CD4-positive, CD25-positive, alpha-beta regulatory T cell (primary cell): ENCODE data around the gene RBM17. TPM values are rescaled to one million over a fixed set of nuclear protein-coding genes. Genes with fewer than 3 reads are reported as not detected.

ENCODE experiments used
- ATAC-seq, 2 donors: fragments of 150-1000 bp; cut with Tn5 transposase; one replicate each; pipeline ENCODE4 v1.10.0; 2021; ENCODE audit warnings: low read depth in 2 of 2, moderate number of reproducible peaks in 2 of 2, moderate library complexity in 1 of 2
- DNase-seq, 3 donors: peaks; one replicate each; pipeline versions ENCODE4 v3.0.0 to v3.0.0-alpha.2; 2012 to 2022; ENCODE audit warnings: mixed read lengths in 1 of 3
- H3K27ac ChIP-seq: one replicate; pipeline ENCODE4 v1.7.0; 2013; ENCODE audit warnings: mild to moderate bottlenecking, low read length; ENCODE audit not compliant: insufficient read depth, poor library complexity, severe bottlenecking
- H3K27me3 ChIP-seq: one replicate; pipeline ENCODE4 v1.7.0; 2013; ENCODE audit warnings: low read length; ENCODE audit not compliant: control insufficient read depth, insufficient read depth
- H3K36me3 ChIP-seq: one replicate; pipeline ENCODE4 v1.7.0; 2013; ENCODE audit warnings: mild to moderate bottlenecking, low read length, moderate library complexity; ENCODE audit not compliant: control insufficient read depth, insufficient read depth
- H3K4me1 ChIP-seq: 2 replicates; pipeline ENCODE4 v1.7.0; 2013; ENCODE audit warnings: mild to moderate bottlenecking, low read length; ENCODE audit not compliant: insufficient read depth, control insufficient read depth, poor library complexity, severe bottlenecking
- H3K4me3 ChIP-seq: one replicate; pipeline ENCODE4 v1.7.0; 2013; ENCODE audit warnings: low read depth, mild to moderate bottlenecking, low read length, moderate library complexity
- H3K9me3 ChIP-seq, 2 experiments: 1 replicate in 1 of 2; 2 replicates in 1 of 2; pipeline ENCODE4 v1.7.0; 2013; ENCODE audit warnings: low read length in 2 of 2, mild to moderate bottlenecking in 1 of 2, moderate library complexity in 1 of 2; ENCODE audit not compliant: control insufficient read depth in 2 of 2
- H3K27ac Mint-ChIP-seq, 3 donors: one replicate each; pipeline ENCODE4 v1.8.0; 2020 to 2022; ENCODE audit warnings: mild to moderate bottlenecking in 3 of 3, mixed read lengths in 3 of 3, moderate library complexity in 2 of 3
- H3K27me3 Mint-ChIP-seq: one replicate; pipeline ENCODE4 v1.8.0; 2022; ENCODE audit warnings: mild to moderate bottlenecking, mixed read lengths
- H3K36me3 Mint-ChIP-seq: one replicate; pipeline ENCODE4 v1.8.0; 2020; ENCODE audit warnings: mixed read lengths
- H3K4me1 Mint-ChIP-seq, 4 donors: one replicate each; pipeline ENCODE4 v1.8.0; 2020 to 2022; ENCODE audit warnings: mixed read lengths in 4 of 4, mild to moderate bottlenecking in 1 of 4
- H3K4me3 Mint-ChIP-seq, 4 donors: one replicate each; pipeline ENCODE4 v1.8.0; 2020 to 2022; ENCODE audit warnings: mild to moderate bottlenecking in 4 of 4, mixed read lengths in 4 of 4, moderate library complexity in 3 of 4
- H3K9me3 Mint-ChIP-seq, 7 donors: one replicate each; pipeline ENCODE4 v1.8.0; 2020 to 2022; ENCODE audit warnings: mixed read lengths in 7 of 7, mild to moderate bottlenecking in 3 of 7, moderate library complexity in 2 of 7
- polyA plus RNA-seq, 4 donors: library from polyadenylated mRNA; unstranded; fragments of 300-500 nt; fragmentation: Illumina TruSeq; gene quantifications; one replicate each; pipeline ENCODE4 v1.2.3, GENCODE V29; 2021
- total RNA-seq: library from RNA; stranded (reverse); gene quantifications from one replicate; pipeline ENCODE4 v1.2.3, GENCODE V29; 2022

Gene RBM17
- total and polyA plus RNA-seq, 5 donors from 2014 or later = 63.6 to 168 (median 66.8) TPM

GRCh38 chr10:6083523-6084475, 5.0 kb upstream of the RBM17 start:
- peak overlapping the region; percentile 57 for H3K27ac ChIP-seq
- H3K27me3 ChIP-seq = no peaks in the 10 kb centered on the region
- DNase-seq (peak; percentile 35 to 87 (median 52)), ATAC-seq (peak; percentile 29 to 44)
- peak overlapping the region; percentile 76 for H3K4me3 ChIP-seq
- Mint-ChIP-seq H3K27ac (peak overlapping the region; percentile 85 to 98 (median 85)), H3K9me3 (peaks cover 0 to 5% (median 0%) of the 10 kb centered on the region in 7 donors), H3K36me3 (peaks cover 2% of the 10 kb centered on the region), H3K4me1 (peaks cover 47 to 87% (median 61%) of the 10 kb centered on the region in 4 donors), H3K4me3 (peak overlapping the region; percentile 76 to 85 (median 84)), H3K27me3 (no peaks in the 10 kb centered on the region)
- no peaks in the 10 kb centered on the region for H3K36me3 ChIP-seq
- H3K9me3 ChIP-seq = no peaks in the 10 kb centered on the region
- H3K4me1 ChIP-seq = peaks cover 73% of the 10 kb centered on the region

- no peaks in the 10 kb centered on the region for H3K36me3 Mint-ChIP-seq
- Histone ChIP-seq H3K4me1 (peaks cover 80% of the 10 kb centered on the region), H3K4me3 (peak overlapping the region; percentile 72), H3K27ac (peak overlapping the region; percentile 79), H3K27me3 (no peaks in the 10 kb centered on the region), H3K36me3 (no peaks in the 10 kb centered on the region), H3K9me3 (no peaks in the 10 kb centered on the region)
- peaks cover 0 to 5% (median 0%) of the 10 kb centered on the region in 7 donors for H3K9me3 Mint-ChIP-seq
- H3K4me1 Mint-ChIP-seq = peaks cover 59 to 82% (median 69%) of the 10 kb centered on the region in 4 donors
- no peaks in the 10 kb centered on the region for H3K27me3 Mint-ChIP-seq
- ATAC-seq (peak; percentile 53 to 57), DNase-seq (peak; percentile 75 to 97 (median 89))
- peak overlapping the region; percentile 78 to 92 (median 90) for H3K4me3 Mint-ChIP-seq
- H3K27ac Mint-ChIP-seq = peak overlapping the region; percentile 93 to 98 (median 95)
These were observed 2.2 kb upstream of the RBM17 start for GRCh38 chr10:6086375-6087233.

GRCh38 chr10:6089334-6090219, 743 bp downstream of the RBM17 start:
- Histone ChIP-seq H3K4me1 (peaks cover 72% of the 10 kb centered on the region), H3K27me3 (no peaks in the 10 kb centered on the region), H3K36me3 (no peaks in the 10 kb centered on the region), H3K9me3 (no peaks in the 10 kb centered on the region), H3K4me3 (peak overlapping the region; percentile 81), H3K27ac (peak overlapping the region; percentile 60)
- Mint-ChIP-seq H3K9me3 (no peaks in the 10 kb centered on the region), H3K36me3 (no peaks in the 10 kb centered on the region), H3K27ac (peak overlapping the region; percentile 8 to 93 (median 92)), H3K27me3 (no peaks in the 10 kb centered on the region), H3K4me1 (peaks cover 56 to 78% (median 66%) of the 10 kb centered on the region in 4 donors), H3K4me3 (peak overlapping the region; percentile 92 to 96 (median 94))
- no peak for ATAC-seq
- DNase-seq = peak in 2 of 3 donors; percentile 33 to 63

- Mint-ChIP-seq H3K4me1 (peaks cover 52 to 85% (median 69%) of the 10 kb centered on the region in 4 donors), H3K27me3 (no peaks in the 10 kb centered on the region), H3K4me3 (peak overlapping the region; percentile 61 to 87 (median 70)), H3K9me3 (no peaks in the 10 kb centered on the region), H3K27ac (peak overlapping the region; percentile 75 to 78 (median 76)), H3K36me3 (no peaks in the 10 kb centered on the region)
- H3K27me3 ChIP-seq = no peaks in the 10 kb centered on the region
- no peaks in the 10 kb centered on the region for H3K9me3 ChIP-seq
- no peak for ATAC-seq
- H3K36me3 ChIP-seq = no peaks in the 10 kb centered on the region
- peak in 1 of 3 donors; percentile 69 for DNase-seq
- peaks cover 78% of the 10 kb centered on the region for H3K4me1 ChIP-seq
- peak overlapping the region; percentile 53 for H3K4me3 ChIP-seq
- peak overlapping the region; percentile 16 for H3K27ac ChIP-seq
These were observed 2.8 kb downstream of the RBM17 start for GRCh38 chr10:6091630-6092029.

GRCh38 chr10:6092731-6093130, 3.9 kb downstream of the RBM17 start:
- ATAC-seq = no peak
- Histone ChIP-seq H3K4me3 (peak overlapping the region; percentile 53), H3K36me3 (peaks cover 2% of the 10 kb centered on the region), H3K4me1 (peaks cover 67% of the 10 kb centered on the region), H3K27ac (peak overlapping the region; percentile 16), H3K9me3 (no peaks in the 10 kb centered on the region), H3K27me3 (no peaks in the 10 kb centered on the region)
- Mint-ChIP-seq H3K36me3 (peaks cover 9% of the 10 kb centered on the region), H3K27me3 (no peaks in the 10 kb centered on the region), H3K4me3 (peak overlapping the region; percentile 58 to 91 (median 73)), H3K4me1 (peaks cover 45 to 82% (median 62%) of the 10 kb centered on the region in 4 donors), H3K27ac (peak overlapping the region in 1 of 3 donors; percentile 67), H3K9me3 (no peaks in the 10 kb centered on the region)
- DNase-seq = no peak

GRCh38 chr10:6095810-6096570, 7.2 kb downstream of the RBM17 start:
- Histone ChIP-seq H3K27me3 (no peaks in the 10 kb centered on the region), H3K36me3 (peaks cover 25% of the 10 kb centered on the region), H3K4me3 (no peak overlapping the region), H3K9me3 (no peaks in the 10 kb centered on the region), H3K4me1 (peaks cover 39% of the 10 kb centered on the region), H3K27ac (no peak overlapping the region)
- no peaks in the 10 kb centered on the region for H3K27me3 Mint-ChIP-seq
- no peaks in the 10 kb centered on the region for H3K9me3 Mint-ChIP-seq
- no peak for DNase-seq
- no peak for ATAC-seq
- peaks cover 22% of the 10 kb centered on the region for H3K36me3 Mint-ChIP-seq
- peaks cover 38 to 69% (median 53%) of the 10 kb centered on the region in 4 donors for H3K4me1 Mint-ChIP-seq
- peak overlapping the region in 1 of 4 donors; percentile 60 for H3K4me3 Mint-ChIP-seq
- H3K27ac Mint-ChIP-seq = peak overlapping the region in 2 of 3 donors; percentile 31 to 80
